Dermis blood vessel endothelial cell (primary cell): Measurements from ENCODE around the gene MBOAT7. TPM values are rescaled to one million over a fixed set of nuclear protein-coding genes. Genes with fewer than 3 reads are reported as not detected.
A peak's percentile ranks its signal among the peaks of the same experiment; 100 is the strongest.
"Not testable (repeated sequence)": the region's sequence is repeated elsewhere in the genome, so short reads cannot be mapped to it uniquely, and the experiment has no call there.

Experiments
- DNase-seq: peaks from one replicate; pipeline ENCODE4 v3.0.0; 2010
- total RNA-seq: library from RNA; depleted of rRNA; stranded (reverse); fragments of >200 nt; gene quantifications from 2 replicates; pipeline ENCODE4 v1.2.3, GENCODE V29; 2014

MBOAT7 gene
- 33.5 and 50.1 TPM in 2 replicates for total RNA-seq

DNA sequence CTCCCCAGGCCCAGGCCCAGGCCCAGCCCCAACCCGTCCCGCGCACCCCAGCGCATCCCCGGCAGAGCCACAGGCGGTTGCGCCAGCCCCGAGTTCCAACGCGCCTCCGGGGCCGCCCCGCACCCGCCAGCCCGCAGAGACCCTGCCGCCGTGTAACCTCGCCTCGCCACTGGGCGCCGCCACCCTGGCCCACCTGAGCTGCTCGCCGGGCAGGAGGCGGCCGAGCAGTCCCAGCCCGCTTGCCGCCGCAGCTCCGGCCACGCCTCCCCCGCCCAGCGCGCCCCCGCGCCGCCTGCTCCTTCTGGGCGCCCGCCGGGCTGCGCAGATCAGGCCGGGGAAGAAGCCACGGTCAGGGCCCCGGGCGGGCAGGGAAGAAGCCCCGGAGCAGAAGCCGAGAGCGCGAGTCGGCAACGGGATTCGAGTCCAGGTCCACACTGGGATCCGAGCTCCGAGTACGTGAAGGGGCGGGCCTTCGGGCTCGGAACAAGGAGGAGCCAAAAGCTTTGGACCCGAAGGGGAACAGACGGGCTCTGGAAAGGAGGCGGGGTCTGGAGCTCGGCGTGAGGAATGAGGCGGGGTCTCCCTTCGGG is at the start of gene MBOAT7:
MBOAT7 (minus strand) TSS at position 436 of the 590 bp plus-strand sequence. CDS start 1,072 bp downstream, outside the sequence.
- no peak for DNase-seq

GRCh38 chr19:54233941-54234340 is 44.6 kb upstream of the MBOAT7 start:
- no peak for DNase-seq

GRCh38 chr19:54231077-54231931 is 41.9 kb upstream of the MBOAT7 start:
- DNase-seq = peak; percentile 87

DNA sequence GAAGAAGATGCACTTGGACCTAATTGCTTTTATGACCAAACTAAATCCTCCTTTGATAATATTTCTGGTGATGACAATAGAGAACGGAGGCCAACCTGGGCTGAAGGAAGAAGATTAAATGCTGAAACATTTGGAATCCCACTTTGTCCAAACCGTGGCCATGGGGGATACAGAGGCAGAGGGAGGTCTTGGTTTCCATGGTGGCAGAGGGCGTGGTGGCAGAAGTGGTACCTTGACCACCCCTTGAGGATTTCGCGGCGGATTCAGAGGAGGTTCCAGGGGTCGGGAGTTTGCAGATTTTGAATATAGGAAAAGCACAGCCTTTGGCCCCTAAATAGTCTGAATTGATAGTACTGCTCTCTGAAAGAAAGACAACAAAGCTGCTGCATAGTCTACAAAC is 40.7 kb upstream of the MBOAT7 start:
- DNase-seq = no peak

DNA sequence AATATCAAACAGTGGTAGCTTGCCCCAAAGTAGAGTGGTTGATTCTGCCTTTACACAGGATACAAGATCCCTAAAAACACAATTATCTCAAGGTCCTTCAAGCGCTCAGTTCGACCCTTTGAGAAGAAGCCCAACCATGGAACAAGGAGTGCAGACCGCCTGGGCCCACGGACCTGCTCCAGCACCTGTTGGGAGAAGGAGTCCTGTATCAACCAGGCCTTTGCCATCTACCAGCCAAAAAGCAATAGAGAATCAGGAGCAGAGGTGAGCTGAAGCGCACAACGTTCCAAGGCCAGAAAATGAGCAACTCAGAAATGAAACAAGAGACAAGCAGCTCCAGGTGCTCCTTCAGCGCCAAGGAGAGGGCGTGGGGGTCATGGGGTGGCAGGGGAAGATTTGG is 39.8 kb upstream of the MBOAT7 start:
- DNase-seq = no peak

DNA sequence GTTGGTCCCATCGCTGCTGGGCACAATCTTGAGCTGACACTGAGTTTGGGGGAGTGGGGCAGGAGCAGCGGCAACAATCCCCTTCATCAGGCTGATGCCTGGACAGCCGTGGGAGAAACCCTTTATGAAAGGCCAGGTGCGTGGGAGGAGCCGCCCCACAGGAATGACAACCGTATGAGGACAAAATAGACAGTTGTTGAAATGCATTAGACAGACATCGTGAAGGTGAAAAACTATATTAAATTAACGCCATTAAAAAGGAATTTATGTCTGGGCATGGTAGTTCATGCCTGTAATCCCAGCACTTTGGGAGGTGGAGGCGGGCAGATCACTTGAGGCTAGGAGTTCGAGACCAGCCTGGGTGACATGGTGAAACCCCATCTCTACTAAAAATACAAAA is 35.2 kb upstream of the MBOAT7 start:
- DNase-seq = not testable (repeated sequence)

GRCh38 chr19:54223937-54224281 is 34.5 kb upstream of the MBOAT7 start:
- not testable (repeated sequence) for DNase-seq

- DNase-seq = not testable (repeated sequence)
These were observed 34.0 kb upstream of the MBOAT7 start for GRCh38 chr19:54223277-54223936.

- not testable (repeated sequence) for DNase-seq
These were observed 33.3 kb upstream of the MBOAT7 start, which contains the start of gene LILRB3 for GRCh38 chr19:54222474-54223276. Gene LILRB3 (minus strand): TSS chr19:54223007. CDS start chr19:54222976, 31 bp downstream.

DNA sequence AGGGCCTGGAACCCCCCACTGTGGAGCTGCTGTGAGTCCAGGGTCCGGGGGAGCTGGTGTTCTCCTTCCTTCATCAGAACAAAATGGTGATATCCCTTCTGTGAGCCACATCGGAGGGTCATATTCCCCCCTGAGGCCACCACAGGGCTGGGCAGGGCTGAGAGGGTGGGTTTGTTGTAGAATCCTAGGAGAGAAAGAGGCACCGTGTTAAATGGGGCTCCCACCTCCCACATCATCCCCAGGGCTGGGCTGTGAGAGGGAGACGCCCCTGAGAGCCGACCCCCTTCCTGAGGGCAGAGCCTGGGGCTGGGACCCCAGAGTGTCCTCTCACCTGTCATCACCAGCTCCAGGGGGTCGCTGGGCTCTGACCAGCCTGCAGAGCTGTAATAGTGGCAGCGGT is 32.6 kb upstream of the MBOAT7 start:
- not testable (repeated sequence) for DNase-seq

DNA sequence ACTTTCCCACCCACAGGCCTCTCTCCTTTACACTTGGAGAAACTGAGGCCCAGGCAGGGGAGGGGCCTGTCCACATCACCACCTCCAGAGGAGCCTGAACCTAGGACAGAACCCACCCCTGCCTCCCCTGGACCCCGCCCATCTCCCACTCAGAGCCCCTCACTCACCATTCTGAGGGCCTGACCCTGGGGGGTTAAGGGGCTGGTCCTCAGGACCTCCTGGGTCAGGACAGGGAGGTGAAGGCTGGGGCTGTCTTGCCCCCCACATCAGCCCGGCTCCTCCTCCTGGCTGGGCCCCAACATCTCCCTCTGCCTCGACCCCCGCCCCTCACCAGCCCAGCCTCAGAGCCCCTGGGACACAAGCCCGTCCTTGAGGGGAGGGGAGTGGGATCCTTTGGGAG is 30.3 kb upstream of the MBOAT7 start:
- not testable (repeated sequence) for DNase-seq

DNA sequence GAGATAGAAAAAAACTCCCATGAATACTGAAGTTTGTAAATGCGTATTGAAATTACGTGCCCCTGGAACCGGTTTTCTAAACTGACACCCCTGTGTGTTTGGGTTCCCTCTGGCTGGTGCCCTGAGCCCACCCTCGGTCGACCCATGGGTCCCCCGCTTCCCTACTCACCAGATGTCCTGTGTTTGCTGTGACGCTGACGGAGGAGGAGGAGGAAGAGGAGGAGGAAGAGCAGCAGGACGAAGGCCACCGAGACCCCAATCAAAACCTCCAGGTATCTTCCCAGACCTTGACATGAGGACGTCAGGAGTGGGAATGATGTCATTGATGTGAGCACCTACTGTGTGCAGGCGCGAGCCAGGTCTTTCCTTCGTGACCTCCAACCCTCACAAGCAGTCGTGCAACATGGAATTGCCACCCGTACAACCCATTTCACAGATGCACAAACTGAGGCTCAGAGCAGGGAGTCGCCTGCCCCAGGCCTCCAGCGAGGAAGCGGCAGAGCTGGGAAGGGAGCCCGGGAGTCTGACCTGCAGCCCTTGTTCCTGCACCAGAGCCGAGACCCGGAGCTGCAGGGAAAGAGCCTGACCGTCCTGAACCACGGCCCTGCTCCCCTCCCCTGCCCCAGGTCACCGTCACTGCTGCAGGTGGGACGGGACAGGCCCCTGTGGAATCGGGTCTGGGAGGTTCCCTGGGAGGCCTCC is 29.7 kb upstream of the MBOAT7 start:
- DNase-seq = no peak

- DNase-seq = no peak
These were observed 28.9 kb upstream of the MBOAT7 start for GRCh38 chr19:54218259-54218658.

GRCh38 chr19:54217517-54218247 is 28.3 kb upstream of the MBOAT7 start:
- not testable (repeated sequence) for DNase-seq

GRCh38 chr19:54216869-54217268 is 27.5 kb upstream of the MBOAT7 start:
- DNase-seq = no peak

GRCh38 chr19:54214734-54215133 is 25.4 kb upstream of the MBOAT7 start:
- DNase-seq = not testable (repeated sequence)

GRCh38 chr19:54214217-54214616 is 24.8 kb upstream of the MBOAT7 start:
- DNase-seq = not testable (repeated sequence)

DNA sequence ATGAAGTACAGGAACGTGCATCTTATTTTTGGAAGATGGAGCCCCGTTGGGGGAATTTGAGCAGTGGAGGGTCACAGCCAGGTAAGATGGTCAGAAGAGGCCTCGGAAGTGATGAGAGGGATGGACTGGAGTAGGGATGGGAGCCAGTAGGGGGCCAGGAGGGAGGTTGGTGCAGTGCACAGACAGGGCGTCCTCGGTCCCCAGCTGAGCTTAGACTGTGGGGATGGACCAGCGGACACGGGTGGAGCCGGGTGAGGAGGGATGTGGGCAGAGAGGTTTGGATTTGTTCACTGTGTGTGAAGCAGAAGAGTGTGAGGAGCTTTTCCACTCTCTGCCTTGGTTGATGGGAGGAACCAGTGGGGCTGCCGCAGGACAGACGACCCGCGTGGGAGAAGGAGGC is 21.9 kb upstream of the MBOAT7 start:
- no peak for DNase-seq

DNA sequence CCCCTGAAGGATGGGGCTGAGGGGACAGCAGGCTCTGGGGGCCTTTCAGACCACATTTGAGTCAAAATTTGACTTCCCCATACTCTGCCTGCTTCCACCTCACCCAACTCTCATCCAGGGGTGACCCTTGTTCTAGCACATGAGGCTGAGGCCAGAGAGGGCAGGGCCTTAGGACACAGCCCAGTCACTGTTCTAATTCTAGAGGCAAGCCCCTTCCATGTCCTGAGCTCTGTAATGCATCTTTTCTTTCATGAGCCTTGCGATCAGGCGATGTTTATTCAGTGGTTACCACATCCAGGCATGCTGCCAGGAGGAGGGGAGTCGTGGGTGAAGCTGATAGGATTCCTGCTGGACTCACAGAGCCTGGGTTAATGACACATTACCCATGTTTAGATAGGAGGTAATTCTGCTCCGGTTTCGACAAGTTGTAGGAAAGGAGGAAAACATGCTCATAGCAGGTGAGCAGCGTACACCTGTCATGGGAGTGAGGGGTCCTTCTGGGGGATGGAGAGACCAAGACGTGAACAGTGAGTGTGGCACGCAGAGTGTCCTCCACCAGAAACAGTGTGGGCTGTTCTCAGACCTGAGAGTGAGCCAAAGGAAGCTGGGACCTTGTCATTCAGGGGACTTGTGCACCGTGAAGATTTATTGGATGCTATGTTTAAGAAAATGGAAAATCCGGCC is 20.6 kb upstream of the MBOAT7 start:
- peak; percentile 95 for DNase-seq

DNA sequence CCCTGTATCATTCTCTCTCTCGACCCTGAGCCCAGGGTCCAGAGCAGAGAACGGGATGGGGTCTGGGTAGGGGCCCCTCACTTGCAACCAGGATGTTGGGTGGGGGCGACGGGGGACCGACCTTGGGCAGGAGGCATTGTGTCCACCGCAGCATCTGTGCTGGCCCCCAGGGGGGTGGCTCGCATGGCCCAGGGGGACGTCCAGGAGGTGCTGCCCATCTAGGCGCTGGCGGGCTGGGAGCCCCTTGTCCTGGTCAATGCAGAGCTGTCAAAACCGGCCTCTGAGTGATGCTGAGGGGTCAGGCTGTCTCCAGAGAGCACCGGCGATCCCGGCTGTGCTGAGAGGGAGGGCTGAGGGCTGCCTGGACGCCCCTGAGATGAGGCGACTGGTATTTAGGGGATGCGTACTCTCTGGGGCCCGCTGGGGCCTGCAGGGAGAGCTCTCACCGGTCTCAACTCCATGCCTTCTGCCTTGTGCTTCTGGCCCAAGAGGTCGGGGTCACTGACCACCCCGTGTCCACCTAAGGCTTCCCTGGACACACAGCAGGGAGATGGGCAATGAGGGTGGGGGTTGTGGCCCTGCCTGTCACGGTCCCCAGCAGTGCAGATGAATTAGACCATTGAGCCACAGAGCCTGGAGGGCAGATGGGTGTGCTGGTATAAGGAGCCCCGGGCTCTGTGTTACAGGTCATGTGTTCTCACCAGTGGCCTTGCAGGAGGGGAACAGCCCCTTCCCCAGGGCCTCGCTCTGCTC is 19.9 kb upstream of the MBOAT7 start:
- no peak for DNase-seq
